Kidney (tissue), 14 donors: ENCODE data around the gene TRPV2. TPM values are rescaled to one million over a fixed set of nuclear protein-coding genes. Genes with fewer than 3 reads are reported as not detected.

Experiments used
- DNase-seq, 5 donors: peaks; one replicate each; pipeline ENCODE4 v3.0.0-alpha.2; 2013 to 2020
- FAIRE-seq: peaks from 2 replicates; lab custom pipeline; 2012; peaks lifted over from hg19 to GRCh38; lab: Jason Lieb, UNC
- H3K27ac ChIP-seq, 2 donors: one replicate each; pipeline ENCODE4 v1.7.0; 2013; ENCODE audit warnings: low read depth in 2 of 2, low read length in 2 of 2, inconsistent platforms in 1 of 2
- H3K27me3 ChIP-seq: one replicate; pipeline ENCODE4 v1.7.1; 2013; ENCODE audit warnings: low read length, inconsistent platforms; ENCODE audit not compliant: control insufficient read depth, insufficient read depth
- H3K36me3 ChIP-seq, 3 donors: one replicate each; pipeline versions ENCODE4 v1.7.0 to v1.7.1; 2013; ENCODE audit warnings: low read length in 3 of 3, control low read depth in 1 of 3, inconsistent platforms in 1 of 3; ENCODE audit not compliant: insufficient read depth in 3 of 3, control insufficient read depth in 2 of 3
- H3K4me1 ChIP-seq, 3 donors: one replicate each; pipeline versions ENCODE4 v1.7.0 to v1.7.1; 2013; ENCODE audit warnings: low read length in 3 of 3, inconsistent platforms in 1 of 3, low read depth in 1 of 3; ENCODE audit not compliant: control insufficient read depth in 2 of 3, insufficient read depth in 2 of 3
- H3K4me3 ChIP-seq, 3 donors: one replicate each; pipeline versions ENCODE4 v1.7.0 to v1.8.1; 2013; ENCODE audit warnings: low read length in 3 of 3, control low read depth in 1 of 3, inconsistent platforms in 1 of 3
- H3K9ac ChIP-seq, 3 donors: one replicate each; pipeline versions ENCODE4 v1.7.0 to v1.7.1; 2013; ENCODE audit warnings: low read length in 3 of 3, control low read depth in 1 of 3, inconsistent platforms in 1 of 3
- H3K9me3 ChIP-seq, 3 donors: one replicate each; pipeline versions ENCODE4 v1.7.0 to v1.7.1; 2013; ENCODE audit warnings: low read length in 3 of 3, control low read depth in 1 of 3, inconsistent platforms in 1 of 3; ENCODE audit not compliant: control insufficient read depth in 2 of 3, insufficient read depth in 1 of 3
- CTCF ChIP-seq: IDR thresholded peaks from 3 replicates; pipeline ENCODE4 v1.5.1; 2012; ENCODE audit warnings: mild to moderate bottlenecking, moderate library complexity, borderline replicate concordance; ENCODE audit not compliant: insufficient read depth; ENCODE audit errors: extremely low read depth
- intact Hi-C: fragments of 100-400 bp; cut with DNase I; formaldehyde crosslinking; loops from one replicate; pipeline ENCODE4 v1.11.1; 2022
- polyA plus RNA-seq: library from polyadenylated mRNA; stranded (reverse); fragments of 350-450 nt; fragmentation: Illumina TruSeq; extraction: RNeasy Lipid Tissue Mini Kit (QIAGEN cat#74804); gene quantifications from one replicate; pipeline ENCODE4 v1.2.3, GENCODE V29; 2014; ENCODE audit warnings: low read depth, low replicate concordance; ENCODE audit not compliant: insufficient read depth
- total RNA-seq: library from RNA; stranded (reverse); fragmentation: NEBNext Ultra II Directional; extraction: Animal tissue kit (Norgen Biotek cat#: 25700); gene quantifications from one replicate; pipeline ENCODE4 v1.2.1, GENCODE V29; 2021
- donor health status: control.
- donor health status: control.
- donor health status: control.
- donor health status: control.
- donor health status: control.
- donor health status: DM: yes; HTN: yes; CAD: no.
- donor health status: Normal renal cell carcinoma (clear cell type).

TRPV2 gene
- total and polyA plus RNA-seq, 2 donors from 2014 or later = 8.6 to 18.2 TPM

GRCh38 chr17:16438173-16438556 is 22.8 kb downstream of the TRPV2 start:
- no peak for DNase-seq
- Histone ChIP-seq H3K4me3 (peak overlapping the region; percentile 89 to 91 (median 90)), H3K27ac (peak overlapping the region; percentile 52 to 92), H3K9ac (peak overlapping the region; percentile 32 to 85 (median 58)), H3K4me1 (peaks cover 3 to 20% (median 8%) of the 10 kb centered on the region in 3 donors), H3K9me3 (no peaks in the 10 kb centered on the region), H3K36me3 (peaks cover 5 to 19% (median 13%) of the 10 kb centered on the region in 3 donors), H3K27me3 (no peaks in the 10 kb centered on the region)
- TF ChIP-seq CTCF = no peak
- FAIRE-seq = no peak
- intact Hi-C loops = no loop called here

GRCh38 chr17:16438557-16439302 is 23.4 kb downstream of the TRPV2 start:
- intact Hi-C loops = no loop called here
- H3K4me1 ChIP-seq = peaks cover 3 to 24% (median 8%) of the 10 kb centered on the region in 3 donors
- peak overlapping the region; percentile 89 to 99 (median 98) for H3K4me3 ChIP-seq
- H3K9ac ChIP-seq = peak overlapping the region; percentile 87 to 99 (median 89)
- H3K36me3 ChIP-seq = peaks cover 5 to 24% (median 14%) of the 10 kb centered on the region in 3 donors
- no peak for TF ChIP-seq CTCF
- H3K27ac ChIP-seq = peak overlapping the region; percentile 85 to 92
- peak; percentile 90 for FAIRE-seq
- no peaks in the 10 kb centered on the region for H3K27me3 ChIP-seq
- DNase-seq = peak; percentile 98 to 100 (median 99)
- no peaks in the 10 kb centered on the region for H3K9me3 ChIP-seq

GRCh38 chr17:16439303-16439791 is 24.0 kb downstream of the TRPV2 start:
- peak in 2 of 5 donors; percentile 19 to 42 for DNase-seq
- H3K27me3 ChIP-seq = no peaks in the 10 kb centered on the region
- H3K4me3 ChIP-seq = peak overlapping the region; percentile 89 to 99 (median 98)
- intact Hi-C loops = no loop called here
- FAIRE-seq = no peak
- H3K4me1 ChIP-seq = peaks cover 3 to 28% (median 8%) of the 10 kb centered on the region in 3 donors
- H3K9ac ChIP-seq = peak overlapping the region; percentile 87 to 99 (median 89)
- no peak for TF ChIP-seq CTCF
- peak overlapping the region; percentile 85 to 92 for H3K27ac ChIP-seq
- no peaks in the 10 kb centered on the region for H3K9me3 ChIP-seq
- H3K36me3 ChIP-seq = peaks cover 5 to 25% (median 15%) of the 10 kb centered on the region in 3 donors
